DND-41 (cell line): Measurements from ENCODE around the gene HELZ2.

ENCODE experiments used
- EZH2 ChIP-seq: IDR thresholded peaks from 3 replicates; pipeline ENCODE4 v1.6.1; 2012; ENCODE audit warnings: borderline replicate concordance, low read depth, mild to moderate bottlenecking, moderate library complexity, low read length, inconsistent platforms; ENCODE audit not compliant: severe bottlenecking
- TF ChIP-seq, protein P1 (sequence below): IDR thresholded peaks from 2 replicates; pipeline ENCODE4 v1.5.1; 2012; ENCODE audit warnings: borderline replicate concordance, low read length, moderate library complexity, mild to moderate bottlenecking; ENCODE audit not compliant: poor library complexity, severe bottlenecking; ENCODE audit errors: extremely low read depth

DNA sequence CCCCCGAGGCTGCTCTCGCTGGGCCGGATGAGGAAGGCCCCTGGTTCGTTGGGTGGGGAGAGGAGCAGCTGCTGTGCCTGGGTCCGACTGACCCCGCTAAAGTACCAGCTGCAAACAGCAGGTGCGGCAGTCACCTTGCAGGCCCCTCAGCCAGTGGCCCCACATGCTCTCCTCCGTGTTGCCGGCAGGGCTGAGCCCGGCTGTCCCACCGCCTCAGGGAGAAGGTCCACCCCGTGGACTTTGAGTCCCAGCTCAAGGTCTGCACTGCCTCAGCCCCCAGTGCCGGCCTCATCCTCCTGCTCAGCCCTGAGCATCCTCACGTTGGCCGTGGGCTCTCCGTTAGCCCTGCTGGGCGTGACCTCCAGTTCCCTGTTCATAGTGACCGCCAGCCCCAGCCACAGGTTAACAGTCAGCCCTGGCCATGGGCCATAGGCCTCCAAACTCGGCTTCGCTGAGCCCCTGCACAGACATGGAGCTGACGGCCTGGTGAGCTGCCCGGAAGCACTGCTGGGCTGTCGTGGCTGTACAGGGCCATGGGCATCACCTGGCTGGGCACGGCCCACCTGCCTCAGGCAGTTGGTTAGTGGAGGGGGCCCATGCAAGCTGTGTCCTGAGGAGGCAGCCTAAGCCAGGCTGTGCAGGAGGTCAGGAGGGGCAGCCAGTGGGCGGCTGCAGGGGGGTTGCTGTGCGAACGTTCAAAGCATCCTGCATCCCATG is 29.6 kb downstream of the HELZ2 start:
- TF ChIP-seq, protein P1, sequence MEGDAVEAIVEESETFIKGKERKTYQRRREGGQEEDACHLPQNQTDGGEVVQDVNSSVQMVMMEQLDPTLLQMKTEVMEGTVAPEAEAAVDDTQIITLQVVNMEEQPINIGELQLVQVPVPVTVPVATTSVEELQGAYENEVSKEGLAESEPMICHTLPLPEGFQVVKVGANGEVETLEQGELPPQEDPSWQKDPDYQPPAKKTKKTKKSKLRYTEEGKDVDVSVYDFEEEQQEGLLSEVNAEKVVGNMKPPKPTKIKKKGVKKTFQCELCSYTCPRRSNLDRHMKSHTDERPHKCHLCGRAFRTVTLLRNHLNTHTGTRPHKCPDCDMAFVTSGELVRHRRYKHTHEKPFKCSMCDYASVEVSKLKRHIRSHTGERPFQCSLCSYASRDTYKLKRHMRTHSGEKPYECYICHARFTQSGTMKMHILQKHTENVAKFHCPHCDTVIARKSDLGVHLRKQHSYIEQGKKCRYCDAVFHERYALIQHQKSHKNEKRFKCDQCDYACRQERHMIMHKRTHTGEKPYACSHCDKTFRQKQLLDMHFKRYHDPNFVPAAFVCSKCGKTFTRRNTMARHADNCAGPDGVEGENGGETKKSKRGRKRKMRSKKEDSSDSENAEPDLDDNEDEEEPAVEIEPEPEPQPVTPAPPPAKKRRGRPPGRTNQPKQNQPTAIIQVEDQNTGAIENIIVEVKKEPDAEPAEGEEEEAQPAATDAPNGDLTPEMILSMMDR, result no peak
- TF ChIP-seq EZH2, result no peak
